ENCODE measurements around the gene CCDC88B.

The CCDC88B gene

DNA sequence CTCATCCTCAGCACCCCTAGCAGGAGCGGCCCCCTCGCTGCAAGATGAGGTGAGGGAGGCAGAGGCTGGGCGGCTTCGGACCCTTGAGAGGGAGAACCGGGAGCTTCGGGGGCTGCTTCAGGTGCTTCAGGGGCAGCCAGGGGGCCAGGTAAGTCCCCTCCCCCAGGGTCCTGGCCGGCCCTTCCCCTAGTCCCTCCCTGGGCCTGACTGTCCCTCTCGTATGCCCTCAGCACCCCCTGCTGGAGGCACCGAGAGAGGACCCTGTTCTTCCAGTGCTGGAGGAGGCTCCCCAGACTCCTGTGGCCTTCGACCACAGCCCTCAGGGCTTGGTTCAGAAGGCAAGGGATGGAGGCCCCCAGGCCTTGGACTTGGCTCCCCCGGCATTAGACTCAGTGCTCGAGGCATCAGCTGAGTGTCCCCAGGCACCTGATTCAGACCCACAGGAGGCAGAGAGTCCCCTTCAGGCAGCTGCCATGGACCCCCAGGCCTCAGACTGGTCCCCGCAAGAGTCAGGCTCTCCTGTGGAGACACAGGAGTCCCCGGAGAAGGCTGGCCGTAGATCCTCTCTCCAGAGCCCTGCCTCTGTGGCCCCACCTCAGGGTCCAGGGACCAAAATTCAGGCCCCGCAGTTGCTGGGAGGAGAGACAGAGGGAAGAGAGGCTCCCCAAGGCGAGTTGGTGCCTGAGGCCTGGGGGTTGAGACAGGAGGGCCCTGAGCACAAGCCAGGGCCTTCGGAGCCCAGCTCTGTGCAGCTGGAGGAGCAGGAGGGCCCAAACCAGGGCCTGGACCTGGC is 4.0 kb downstream of the CCDC88B start:
- no peak for DNase-seq (ENCODE audit: low spot score)

DNA sequence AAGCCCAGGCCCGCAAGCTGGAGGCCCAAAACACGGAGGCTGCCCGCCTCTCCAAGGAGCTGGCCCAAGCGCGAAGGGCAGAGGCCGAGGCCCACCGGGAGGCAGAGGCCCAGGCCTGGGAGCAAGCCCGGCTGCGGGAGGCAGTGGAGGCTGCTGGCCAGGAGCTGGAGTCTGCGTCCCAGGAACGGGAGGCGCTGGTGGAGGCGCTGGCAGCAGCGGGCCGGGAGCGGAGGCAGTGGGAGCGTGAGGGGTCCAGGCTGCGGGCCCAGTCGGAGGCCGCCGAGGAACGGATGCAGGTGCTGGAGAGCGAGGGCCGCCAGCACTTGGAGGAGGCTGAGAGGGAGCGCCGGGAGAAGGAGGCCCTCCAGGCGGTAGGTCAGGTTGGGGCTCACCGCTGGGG is 4.8 kb downstream of the CCDC88B start:
- DNase-seq (ENCODE audit: low spot score): no peak

GRCh38 chr11:64347193-64347867 is 7.3 kb downstream of the CCDC88B start:
- DNase-seq (ENCODE audit: low spot score): no peak

DNA sequence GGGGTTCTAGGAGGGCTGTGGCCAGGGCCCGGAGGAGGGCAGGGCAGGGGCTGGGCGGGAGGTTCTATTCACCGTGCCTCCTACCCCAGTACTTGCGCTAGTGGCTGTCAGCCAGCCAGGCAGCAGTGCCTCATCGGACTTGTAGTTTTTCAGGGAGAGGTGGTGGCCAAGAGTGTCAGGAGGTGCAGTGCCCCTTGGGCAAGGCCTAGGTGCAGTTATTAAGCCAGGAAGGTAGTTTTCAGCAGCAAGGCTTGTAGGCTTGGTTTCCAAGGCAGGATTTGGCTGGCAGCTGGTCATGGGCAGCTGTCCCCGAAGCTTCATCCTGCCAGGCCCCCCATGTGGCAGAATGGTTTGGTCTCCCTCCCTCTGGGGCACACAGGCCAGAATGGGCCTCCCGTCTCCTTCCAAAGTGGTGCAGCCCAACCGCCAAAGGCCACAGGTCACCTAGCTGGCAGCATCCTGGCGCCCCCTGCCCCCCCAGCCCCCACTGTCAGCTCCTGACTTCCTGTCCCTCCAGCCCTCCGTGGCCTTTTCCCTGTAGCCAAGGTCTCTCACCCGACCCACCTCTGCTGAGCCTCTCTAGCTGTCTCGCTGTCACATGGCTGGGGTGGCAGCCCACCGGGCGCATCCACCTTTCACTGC is 8.5 kb downstream of the CCDC88B start:
- no peak for DNase-seq (ENCODE audit: low spot score)

GRCh38 chr11:64349025-64349387 is 9.0 kb downstream of the CCDC88B start:
- no peak for DNase-seq (ENCODE audit: low spot score)

DNA sequence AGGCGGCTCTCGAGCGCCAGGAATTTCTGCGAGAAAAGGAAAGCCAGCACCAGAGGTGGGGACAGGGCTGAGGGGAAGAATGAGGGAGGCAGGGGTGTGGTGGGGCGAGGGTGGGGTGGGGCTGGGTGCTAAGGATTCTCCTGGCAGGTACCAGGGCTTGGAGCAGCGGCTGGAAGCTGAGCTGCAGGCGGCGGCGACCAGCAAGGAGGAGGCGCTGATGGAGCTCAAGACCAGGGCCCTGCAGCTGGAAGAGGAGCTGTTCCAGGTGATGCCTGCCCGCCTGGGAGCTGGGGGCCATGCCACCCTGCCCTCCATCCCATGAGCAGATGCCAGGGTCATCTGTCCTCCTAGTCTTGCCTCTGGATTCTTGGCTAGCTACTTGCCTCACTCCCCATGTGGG is 9.4 kb downstream of the CCDC88B start:
- no peak for DNase-seq (ENCODE audit: low spot score)

GRCh38 chr11:64351136-64351631 is 11.2 kb downstream of the CCDC88B start:
- DNase-seq (ENCODE audit: low spot score): no peak

DNA sequence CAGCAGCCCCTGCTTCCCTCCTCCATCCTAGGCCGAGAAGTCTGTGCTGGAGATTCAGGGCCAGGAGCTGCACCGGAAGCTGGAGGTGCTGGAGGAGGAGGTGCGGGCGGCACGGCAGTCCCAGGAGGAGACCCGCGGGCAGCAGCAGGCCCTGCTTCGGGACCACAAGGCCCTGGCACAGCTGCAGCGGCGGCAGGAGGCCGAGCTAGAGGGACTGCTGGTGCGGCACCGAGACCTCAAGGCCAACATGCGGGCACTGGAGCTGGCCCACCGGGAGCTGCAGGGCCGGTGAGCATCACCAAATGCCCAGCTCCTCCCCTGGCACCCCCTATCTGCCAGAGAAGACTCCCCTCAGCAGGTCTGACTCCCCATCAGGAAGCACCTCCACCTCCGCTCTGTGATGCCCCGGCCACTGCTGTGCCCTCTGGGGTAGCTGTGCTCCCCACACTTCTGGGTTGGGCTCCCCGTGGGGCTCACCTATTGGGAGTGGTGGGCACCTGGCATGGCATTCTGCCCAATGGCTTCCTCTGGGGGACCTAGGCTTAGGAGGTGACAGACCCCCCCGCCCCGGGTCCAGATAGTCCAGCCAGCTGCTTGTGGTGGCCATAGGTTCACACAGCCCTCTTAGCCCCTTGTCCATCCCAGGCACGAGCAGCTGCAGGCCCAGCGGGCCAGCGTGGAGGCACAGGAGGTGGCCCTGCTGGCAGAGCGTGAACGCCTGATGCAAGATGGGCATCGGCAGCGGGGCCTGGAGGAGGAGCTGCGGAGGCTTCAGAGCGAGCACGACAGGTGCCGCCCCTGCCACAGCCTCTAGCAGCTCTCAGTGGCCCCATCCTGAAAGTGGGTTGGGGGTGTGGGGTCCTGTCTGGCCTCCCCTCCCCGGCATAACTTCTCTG is 12.3 kb downstream of the CCDC88B start:
- DNase-seq (ENCODE audit: low spot score): no peak

DNA sequence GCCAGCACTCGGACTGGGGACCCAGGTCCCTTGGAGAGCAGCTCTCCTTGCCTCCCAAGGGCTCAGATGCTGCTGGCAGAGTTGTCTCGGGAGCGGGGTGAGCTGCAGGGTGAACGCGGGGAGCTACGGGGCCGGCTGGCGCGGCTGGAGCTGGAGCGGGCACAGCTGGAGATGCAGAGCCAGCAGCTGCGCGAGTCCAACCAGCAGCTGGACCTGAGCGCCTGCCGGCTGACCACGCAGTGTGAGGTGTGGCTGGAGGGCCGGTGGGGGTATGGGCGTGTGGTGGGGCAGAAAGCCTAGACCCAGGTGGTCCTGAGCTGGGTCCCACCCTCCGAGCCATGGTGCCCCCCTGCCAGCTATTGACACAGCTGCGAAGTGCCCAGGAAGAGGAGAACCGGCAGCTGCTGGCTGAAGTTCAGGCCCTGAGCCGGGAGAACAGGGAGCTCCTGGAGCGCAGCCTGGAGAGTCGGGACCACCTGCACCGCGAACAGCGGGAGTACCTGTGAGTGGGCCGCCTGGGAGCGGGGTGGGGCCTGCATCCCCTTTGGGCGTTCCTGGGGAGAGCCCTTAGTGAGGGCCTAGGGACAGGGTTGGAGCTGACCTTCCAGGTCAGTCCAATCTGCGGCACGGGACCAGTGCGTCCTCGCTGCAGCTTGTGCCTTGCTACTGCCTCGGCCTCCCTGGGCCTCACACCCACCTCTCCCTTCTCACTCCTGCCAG is 13.2 kb downstream of the CCDC88B start:
- DNase-seq (ENCODE audit: low spot score): no peak

DNA sequence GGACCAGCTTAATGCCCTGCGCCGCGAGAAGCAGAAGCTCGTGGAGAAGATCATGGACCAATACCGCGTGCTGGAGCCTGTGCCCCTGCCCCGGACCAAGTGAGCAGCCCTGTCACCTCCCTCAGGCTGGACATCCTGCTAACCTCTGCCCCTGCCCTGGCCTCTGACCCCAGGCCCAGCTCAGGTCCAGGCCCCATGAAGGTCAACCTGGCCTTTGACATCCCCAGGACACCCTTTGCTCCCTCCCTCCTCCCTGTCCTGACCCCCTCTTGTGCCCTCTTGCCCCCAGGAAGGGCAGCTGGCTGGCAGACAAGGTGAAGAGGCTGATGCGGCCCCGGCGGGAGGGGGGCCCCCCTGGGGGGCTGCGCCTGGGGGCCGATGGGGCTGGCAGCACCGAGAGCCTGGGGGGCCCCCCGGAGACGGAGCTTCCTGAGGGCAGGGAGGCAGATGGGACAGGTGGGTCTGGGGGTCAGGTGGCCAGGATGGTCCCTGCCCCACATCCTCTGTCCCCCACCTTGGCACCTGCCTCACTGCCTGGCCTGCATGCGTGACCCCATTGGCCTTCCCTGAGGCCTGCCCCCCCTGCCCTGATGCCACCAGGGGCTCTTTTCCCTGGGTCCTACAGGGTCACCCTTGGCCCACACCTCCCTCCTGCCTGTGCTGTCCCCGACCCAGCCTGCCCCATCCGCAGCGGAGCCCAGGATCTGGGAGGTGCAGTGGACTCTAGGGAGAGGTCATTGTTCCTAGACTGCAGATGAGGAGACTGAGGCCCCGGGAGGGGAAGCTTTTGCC is 13.9 kb downstream of the CCDC88B start:
- no peak for DNase-seq (ENCODE audit: low spot score)

DNA sequence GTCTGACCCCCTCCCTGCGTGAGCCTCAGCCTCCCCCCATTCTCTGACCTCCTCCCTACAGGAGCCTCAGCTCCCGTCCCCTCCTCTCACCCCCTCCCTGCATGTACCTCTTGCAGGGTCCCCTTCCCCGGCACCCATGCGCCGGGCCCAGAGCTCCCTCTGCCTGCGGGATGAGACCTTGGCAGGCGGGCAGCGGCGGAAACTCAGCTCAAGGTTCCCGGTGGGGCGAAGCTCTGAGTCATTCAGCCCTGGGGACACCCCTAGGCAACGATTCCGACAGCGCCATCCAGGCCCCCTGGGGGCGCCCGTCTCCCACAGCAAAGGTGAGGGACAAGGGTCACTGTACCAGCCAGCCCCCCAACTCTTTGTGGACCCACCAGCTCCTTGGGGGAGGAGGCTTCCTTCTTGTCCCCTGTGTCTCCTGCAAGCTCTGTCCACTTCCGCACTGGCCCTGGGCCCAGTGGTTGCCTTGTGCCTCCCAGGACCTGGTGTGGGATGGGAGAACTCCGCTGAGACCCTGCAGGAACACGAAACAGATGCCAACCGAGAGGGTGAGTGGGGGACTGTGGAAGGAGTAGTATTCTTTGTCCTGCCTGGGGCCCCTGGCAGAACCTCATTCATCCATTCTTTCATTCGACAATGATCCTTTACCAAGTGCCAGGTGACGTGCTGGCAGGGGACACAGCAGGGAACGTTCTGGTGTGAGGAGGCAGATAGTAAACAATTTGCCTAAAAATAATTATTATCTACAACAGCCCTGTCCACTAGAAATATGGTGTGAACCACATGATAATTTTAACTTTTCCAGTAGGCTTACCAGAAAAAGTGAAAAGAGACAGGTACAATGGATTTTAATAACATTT is 15.3 kb downstream of the CCDC88B start:
- DNase-seq (ENCODE audit: low spot score): peak; percentile 26

DNA sequence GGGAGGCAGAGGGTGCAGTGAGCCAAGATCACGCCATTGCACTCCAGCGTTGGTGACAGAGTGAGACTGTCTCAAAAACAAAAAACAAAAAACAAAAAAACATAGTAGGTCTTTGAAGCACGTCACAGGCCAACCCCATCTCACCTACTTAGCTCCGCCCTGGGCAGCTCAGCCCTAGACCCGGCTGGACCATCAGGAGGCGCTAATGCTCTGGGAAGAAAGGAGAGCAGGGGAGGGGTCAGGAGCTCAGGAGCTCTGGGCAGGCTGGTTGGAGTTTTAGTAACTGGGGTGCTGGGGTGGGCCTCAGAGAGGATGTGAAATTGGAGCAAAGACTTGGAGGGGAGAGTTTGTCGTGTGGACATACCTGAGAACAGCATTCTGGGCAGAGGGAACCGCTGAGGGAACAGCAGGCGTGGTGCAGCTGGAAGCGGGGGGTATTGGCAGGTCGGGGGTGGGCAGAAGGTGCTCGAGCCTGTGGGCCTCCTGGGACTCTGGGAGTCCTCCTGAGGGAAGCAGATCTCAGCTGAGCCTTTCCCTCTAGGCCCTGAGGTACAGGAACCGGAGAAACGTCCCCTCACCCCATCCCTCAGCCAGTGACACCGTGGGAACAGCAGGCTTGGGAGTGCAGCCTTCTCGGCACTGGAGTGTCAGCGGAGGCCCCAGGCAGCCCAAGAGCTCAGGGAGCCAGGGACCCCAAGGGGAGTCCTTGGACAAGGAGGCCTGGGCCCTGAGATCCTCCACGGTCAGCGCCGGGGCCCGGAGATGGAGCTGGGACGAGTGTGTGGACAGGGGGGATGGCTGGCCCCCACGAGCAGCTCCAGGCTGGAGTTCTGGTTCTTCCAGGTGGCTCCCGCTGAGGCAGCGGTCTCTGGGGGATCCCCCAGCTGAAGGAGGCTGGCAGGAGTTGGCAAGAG is 16.8 kb downstream of the CCDC88B start:
- peak; percentile 13 for DNase-seq (ENCODE audit: low spot score)

GRCh38 chr11:64357446-64357845 is 17.4 kb downstream of the CCDC88B start:
- DNase-seq (ENCODE audit: low spot score): no peak

- peak; percentile 56 for DNase-seq (ENCODE audit: low spot score)
These were observed 18.0 kb downstream of the CCDC88B start for GRCh38 chr11:64357904-64358535.

DNA sequence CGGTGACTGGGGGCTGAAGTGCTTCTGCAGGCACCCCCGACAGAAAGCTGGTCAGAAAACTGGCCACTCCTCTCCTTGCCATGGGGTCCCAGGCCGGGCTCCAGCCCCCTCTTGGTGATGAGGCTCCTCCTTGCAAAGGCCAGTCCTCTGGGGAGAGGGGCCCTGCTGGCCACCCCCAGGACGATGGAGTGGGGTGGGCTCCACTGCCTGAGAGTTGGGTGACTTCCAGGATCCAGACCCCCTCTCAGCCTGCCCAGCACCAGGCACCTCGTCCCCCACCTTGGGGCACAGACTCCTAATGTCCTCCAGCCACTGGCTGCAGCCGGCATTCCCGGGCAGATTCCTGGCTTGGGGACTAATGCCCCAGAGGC is 18.5 kb downstream of the CCDC88B start:
- no peak for DNase-seq (ENCODE audit: low spot score)

DNA sequence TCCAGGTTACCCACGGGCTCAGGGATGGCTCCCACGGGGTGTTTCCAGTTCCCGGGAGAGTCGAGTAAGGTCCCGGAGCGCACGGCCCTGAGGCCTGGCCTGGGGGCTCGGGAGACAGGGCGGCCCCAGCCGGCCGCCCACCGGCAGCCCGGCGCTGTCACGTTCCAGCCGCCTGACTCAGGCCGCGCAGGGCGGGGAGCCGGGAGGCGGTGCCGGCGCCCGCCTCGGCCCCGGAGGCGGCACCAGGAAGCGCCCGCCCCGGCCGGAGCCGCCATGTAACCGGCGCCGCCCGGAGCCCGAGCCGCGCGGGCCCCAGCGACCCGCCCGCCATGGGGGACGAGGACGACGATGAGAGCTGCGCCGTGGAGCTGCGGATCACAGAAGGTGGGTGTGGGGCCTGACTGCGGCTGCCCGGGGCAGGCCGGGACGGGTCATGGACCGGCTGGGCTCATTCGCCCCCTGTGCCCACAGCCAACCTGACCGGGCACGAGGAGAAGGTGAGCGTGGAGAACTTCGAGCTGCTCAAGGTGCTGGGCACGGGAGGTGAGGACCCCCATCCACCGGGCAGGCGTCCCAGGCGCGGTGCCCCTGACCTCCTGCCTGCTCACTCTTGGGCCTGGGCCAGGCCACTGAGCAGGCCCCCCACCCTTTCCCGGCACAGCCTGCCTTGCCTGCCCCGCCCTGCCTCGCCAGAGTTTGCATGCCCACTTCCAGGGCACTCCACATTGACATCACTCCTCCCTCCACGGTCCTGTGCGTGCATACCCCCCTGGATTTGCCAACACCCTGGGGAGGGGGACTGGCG is 19.1 kb downstream of the CCDC88B start, which contains the start of gene RPS6KA4:
Gene RPS6KA4, plus strand, starts transcription at position 256 of the 805 bp plus-strand sequence. Its CDS starts 74 bp downstream, at position 330.
- peak; percentile 44 for DNase-seq (ENCODE audit: low spot score)
